SHP77 (cell line): ENCODE results near the gene PROK1.

Experiments
- DNase-seq, 2 experiments: peaks; one replicate each; lab custom pipeline; 2025; lab: John Stamatoyannopoulos, UW

The PROK1 gene

DNA sequence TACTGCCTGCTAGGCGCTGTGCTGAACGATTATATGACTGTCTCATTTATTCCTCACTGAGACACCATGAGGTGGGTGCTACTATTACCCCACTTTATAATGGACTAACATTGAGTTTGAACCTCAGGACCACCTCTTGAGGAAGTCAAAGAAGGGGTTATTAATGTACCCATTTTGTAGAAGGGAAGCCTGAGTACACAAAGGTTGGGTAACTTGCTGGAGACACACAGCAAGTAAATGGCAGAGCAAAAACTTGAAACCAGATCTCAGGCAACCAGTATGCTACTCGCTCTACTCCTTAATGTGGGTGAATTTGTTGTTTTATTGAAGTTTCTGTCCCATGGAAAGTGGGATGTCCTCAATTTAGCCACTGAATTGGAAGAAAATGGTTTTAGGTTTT is 37.9 kb downstream of the PROK1 start:
- no peak for DNase-seq

DNA sequence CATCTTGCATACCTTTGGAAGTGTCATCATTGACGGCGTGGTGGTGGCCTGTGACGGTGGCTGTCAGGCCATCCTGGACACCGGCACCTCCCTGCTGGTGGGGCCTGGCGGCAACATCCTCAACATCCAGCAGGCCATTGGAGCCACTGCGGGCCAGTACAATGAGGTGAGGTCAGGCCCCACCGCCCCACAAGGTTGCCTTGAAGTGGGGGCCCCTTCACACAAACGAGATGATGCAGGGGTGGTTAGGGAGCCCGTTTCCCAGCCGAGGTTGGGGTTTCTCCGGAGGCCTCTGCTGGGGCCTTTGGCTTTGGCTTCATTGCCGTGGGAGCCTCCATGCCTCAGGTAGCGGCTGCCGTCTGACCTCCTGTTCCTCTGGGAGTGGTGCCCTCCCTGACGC is 38.5 kb downstream of the PROK1 start:
- DNase-seq = no peak

DNA sequence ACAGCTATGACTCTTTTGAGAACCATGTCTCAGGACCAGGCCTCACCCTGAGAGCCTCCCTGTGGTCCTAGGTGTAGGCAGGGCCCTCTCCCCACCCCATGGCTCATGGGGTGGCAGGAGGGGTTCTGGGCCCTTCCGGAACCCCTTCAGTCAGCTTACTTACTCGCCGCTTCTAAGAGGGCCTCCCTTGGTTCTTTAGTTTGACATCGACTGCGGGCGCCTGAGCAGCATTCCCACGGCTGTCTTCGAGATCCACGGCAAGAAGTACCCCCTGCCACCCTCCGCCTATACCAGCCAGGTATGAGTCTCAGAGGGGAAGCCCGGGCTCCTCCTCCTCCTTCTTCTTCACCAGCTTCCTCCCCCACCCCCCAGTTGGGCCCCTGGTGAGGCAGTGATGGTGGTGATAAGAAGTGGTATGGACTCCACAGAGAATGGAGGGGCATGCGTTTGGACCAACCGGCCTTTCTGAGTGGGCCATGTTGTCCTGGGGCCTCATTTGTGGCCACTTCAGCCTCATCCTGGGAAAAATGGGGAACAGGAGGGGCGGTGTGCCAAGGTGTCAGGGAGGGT is 39.1 kb downstream of the PROK1 start:
- DNase-seq = no peak

GRCh38 chr1:110490791-110491451 is 40.0 kb downstream of the PROK1 start:
- DNase-seq = no peak

- DNase-seq = no peak
These were observed 41.6 kb downstream of the PROK1 start for GRCh38 chr1:110492573-110492972.

DNA sequence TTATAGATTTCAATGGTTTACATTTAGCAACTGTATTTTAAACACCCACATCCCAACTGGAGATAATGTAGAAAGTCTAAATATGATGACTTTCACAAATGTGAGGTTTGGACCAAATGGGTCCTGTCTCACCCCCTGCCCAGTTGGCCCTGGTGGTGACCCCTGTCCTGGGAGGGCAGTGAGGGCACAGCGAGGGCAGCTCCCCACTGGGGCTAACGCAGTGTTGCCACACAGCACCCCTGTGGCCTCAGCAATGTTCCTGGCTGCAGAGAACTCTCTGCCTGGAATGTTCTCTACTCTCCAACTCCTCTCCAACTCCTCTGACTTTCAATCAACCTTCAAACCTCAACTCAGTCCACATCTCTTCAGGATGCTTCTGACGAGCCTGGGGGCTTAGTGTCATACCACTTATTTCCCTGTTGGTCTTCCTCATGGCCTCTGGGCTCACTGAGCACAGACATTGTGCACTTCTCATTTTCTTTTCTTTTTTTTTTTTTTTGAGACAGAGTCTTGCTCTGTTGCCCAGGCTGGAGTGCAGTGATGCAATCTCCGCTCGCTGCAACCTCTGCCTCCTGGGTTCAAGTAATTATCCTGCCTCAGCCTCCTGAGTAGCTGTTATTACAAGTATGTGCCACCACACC is 42.2 kb downstream of the PROK1 start:
- DNase-seq = no peak

GRCh38 chr1:110494036-110494435 is 43.1 kb downstream of the PROK1 start:
- peak in 1 of 2 experiments; percentile 17 for DNase-seq

DNA sequence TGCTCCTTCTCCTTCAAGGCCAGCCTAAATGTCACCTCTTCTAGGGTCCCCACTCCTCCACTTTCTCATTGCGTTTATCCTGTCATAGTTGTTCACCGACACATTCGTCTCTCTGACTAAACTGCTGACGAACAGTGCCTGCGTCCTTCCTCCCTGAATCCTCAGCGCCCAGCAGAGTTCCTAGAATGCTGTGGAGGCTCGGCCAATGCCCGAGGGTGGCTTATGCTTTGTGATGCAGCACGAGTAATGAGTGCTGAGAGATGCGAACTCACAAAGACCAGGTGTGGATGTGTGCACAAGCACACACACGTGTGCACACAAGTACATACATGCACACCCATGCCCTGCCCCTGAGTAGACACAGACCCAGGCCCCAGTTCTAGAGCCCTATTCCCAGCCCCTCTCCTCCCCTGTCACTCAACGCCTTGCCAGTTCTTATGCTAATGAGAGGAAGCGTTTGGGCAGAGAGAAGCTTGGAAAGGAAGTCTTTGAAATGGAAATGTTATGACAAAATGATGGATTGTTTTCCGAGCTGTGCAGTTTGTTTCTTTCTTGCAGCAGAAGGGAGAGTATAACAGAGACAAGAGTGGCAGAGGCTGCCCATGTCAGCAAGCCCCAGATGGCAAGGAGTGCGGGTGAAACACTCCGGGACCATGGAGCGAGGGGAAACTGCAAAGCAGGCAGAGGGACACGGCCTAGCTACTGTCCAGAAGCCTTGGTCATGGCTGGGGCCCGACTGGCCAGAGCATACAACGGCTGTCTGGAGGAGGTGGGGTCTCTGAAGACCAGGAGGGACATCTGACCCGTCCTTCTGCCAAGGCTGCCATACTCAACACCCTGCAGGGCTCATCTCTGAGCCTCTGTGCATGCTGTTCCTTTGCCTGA is 43.8 kb downstream of the PROK1 start:
- DNase-seq = no peak

GRCh38 chr1:110495926-110496600 is 45.1 kb downstream of the PROK1 start:
- DNase-seq = peak; percentile 69 to 77

DNA sequence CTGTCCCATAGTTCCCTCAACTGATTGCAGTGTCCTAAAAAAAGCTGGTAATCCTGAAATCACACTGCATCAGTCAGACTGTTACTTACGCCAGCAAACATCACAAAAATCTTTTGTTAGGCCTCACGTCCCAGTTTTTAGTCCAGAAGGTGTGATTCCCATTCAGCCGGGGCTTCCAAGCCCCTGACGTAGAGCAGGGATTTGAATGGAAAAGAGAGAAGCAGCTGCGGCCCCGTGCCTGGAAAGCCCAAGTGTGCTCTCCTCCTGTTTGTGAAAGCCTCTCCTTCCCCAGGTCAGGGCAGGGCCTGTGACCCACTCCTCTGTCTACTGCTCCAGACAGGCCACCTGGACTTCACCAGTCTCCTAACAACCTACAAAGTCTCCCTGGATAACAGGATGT is 47.3 kb downstream of the PROK1 start:
- DNase-seq = peak; percentile 58 to 66

DNA sequence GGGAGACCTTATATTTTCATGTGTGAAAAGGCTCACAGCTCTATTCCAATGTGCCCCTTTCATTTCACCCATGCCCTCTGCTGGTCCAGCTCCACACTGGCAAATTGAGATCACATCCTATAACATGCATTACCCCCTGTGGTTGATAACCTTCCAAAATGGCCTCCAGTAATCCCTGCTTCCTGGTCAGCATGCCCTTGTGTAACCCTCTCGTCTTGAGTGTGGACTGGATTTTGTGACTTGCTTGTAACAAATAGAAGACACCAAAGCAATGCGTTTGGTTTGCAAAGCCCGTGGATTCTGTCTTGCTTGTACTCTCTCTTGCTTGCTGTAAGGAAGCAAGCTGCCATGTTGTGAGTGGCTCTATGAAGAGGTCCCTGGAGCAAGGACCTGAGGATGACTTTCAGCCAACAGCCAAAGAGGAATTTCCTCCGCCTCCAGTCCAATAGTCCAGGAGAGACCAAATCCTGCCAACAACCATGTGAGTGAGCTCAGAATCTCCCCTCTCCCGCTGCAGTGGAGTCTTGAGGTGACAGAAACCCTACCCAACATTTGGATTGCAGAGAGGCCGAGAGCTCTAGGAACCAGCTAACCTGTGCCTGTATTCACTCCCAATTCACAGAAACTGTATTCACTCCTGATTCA is 50.7 kb downstream of the PROK1 start:
- no peak for DNase-seq

DNA sequence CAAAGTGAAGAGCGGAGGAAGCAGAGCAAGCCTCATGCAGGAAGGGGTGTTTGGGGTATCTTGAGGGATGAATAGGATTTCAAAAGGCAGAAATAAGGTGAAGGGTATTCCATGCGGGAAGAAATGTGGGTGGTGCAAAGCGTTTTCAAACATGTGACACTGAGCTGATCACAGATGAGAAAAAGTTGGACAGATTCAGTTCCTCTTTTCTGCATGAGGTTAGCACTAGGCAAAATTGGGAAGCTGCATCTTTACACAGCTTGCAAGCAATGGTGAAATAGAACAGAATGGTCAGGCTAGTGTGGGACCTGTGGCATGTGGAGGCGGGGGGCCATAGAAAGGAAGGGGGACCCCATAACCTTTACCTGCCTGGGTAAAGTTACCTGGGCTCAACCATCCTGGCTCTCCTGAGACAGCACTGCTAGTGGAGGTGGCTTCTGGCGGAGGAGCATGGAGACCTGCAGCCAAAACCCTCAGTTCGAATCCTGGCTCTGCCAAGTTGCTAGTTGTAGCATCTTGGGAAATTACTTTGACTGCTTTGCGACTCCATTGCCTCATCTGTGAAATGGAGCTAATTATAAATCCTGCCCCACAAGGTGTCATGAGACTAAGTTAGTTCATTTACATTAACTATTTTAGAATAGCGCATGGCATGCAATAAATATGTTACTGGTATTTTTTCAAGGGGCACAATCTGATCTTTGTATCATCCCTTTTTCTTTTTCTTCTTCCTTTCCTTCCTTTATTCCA is 51.6 kb downstream of the PROK1 start:
- no peak for DNase-seq

GRCh38 chr1:110503471-110503870 is 52.5 kb downstream of the PROK1 start:
- no peak for DNase-seq

- DNase-seq = no peak
These were observed 53.3 kb downstream of the PROK1 start for GRCh38 chr1:110504226-110504625.

DNA sequence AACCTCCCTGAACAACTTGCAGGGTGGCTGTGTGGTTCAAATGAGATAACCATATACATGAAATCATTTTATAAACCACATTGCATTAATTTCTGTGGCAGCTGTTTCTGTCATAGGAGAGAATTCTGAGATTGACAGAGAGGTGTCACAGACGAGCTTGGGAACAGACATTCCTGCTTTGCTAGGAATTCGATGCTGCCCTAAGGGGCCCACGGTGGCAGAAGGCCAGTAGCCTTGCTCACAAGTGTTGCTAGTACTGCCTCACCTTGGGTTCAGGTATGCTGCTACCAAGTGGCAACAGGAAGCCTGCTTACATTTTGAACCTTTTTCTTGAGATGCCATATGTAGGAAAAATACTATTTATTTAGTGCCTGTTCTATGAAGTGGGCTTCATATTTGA is 54.6 kb downstream of the PROK1 start:
- DNase-seq = no peak

DNA sequence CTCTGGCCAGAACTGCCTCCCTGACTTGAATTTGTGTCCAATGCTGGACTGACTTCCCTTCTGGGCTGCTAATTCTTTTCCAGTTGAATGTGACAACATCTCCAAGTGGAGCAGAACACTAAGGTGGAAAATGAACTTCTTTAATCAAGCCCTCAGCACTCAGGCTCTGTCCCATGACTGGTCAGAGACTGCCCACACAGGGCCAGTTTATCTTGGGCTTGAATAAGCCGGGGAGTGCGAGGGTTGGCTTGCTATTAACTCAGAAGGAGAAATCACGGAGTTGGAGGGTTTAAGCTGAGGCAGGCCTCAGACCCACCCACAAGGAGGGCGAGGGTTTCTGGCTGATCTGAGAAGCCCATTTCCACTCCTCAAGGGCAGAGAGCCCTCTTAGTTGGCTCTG is 55.6 kb downstream of the PROK1 start:
- no peak for DNase-seq
